Upper lobe of left lung (tissue), 4 donors: ENCODE measurements around the gene IL12RB2.

ENCODE experiments used
- CTCF ChIP-seq, 6 experiments: fragments of 450-650 bp in 4 of 6; fragments of 200-600 bp in 2 of 6; sonication (generic) in 2 of 6; IDR thresholded peaks; one replicate each; pipeline ENCODE4 v1.5.1; 2016 to 2019; ENCODE audit warnings: antibody characterized with exemption in 6 of 6
- POLR2A ChIP-seq, 4 donors: fragments of 450-650 bp; IDR thresholded peaks; one replicate each; pipeline ENCODE4 v1.5.1; 2016 to 2017; ENCODE audit warnings: antibody characterized with exemption in 4 of 4, mild to moderate bottlenecking in 2 of 4

- TF ChIP-seq POLR2A (IDR thresholded peaks at IDR 0.05) (no peak), CTCF (IDR thresholded peaks at IDR 0.05) (no peak)
These were observed 42.8 kb upstream of the IL12RB2 start for GRCh38 chr1:67264899-67265298.
